ACHN (cell line): ENCODE results near the gene HIP1R.
"Not testable (repeated sequence)": the region's sequence is repeated elsewhere in the genome, so short reads cannot be mapped to it uniquely, and the experiment has no call there.

Source experiments
- DNase-seq: peaks from one replicate; pipeline ENCODE4 v3.0.0-alpha.2; 2015
- in situ Hi-C: cut with HindIII; loops from 2 replicates; pipeline ENCODE4 v1.10.0; 2017; ENCODE audit warnings: low sequenced_read_pairs, low pct_ligation_motif_present, low pct_unique_long_range_greater_than_20kb

HIP1R gene

DNA sequence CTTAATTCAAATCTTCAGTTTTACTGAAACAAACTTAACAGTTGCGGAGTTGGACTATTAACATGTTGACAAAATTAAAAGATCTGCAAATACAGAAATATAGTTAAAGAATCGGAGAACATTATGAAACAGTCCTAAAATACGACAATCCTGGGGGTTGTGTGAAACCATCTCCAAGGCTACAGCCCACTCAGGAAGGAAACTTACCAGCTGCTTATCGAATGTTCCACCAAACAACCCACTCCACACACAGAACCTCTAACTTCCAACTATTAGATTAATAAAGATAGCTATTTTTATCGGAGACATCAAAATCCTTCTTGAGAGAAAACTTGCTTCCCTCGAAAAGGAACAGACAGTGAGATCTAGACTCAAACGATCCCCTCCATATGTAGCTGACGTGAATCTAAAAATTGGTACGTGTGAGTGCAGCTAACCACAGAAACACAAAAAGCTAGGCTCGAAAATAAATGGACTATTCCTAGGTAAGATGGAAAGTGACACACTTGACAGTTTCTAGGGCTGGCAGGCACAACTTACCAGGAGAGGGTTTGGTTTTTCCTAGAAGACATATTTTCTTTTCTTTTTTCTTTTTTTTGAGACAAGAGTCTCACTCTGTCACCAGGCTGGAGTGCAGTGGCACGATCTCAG lies 47.8 kb downstream of the HIP1R start:
- in situ Hi-C loops = loop anchor here (5.0 kb wide), 1 partner anchor 64 kb away; no protein-coding TSS in a partner anchor
- no peak for DNase-seq

- in situ Hi-C loops = loop anchor here (5.0 kb wide), 1 partner anchor 63 kb away; no protein-coding TSS in a partner anchor
- no peak for DNase-seq
Measured at GRCh38 chr12:122884091-122884826, 49.0 kb downstream of the HIP1R start.

DNA sequence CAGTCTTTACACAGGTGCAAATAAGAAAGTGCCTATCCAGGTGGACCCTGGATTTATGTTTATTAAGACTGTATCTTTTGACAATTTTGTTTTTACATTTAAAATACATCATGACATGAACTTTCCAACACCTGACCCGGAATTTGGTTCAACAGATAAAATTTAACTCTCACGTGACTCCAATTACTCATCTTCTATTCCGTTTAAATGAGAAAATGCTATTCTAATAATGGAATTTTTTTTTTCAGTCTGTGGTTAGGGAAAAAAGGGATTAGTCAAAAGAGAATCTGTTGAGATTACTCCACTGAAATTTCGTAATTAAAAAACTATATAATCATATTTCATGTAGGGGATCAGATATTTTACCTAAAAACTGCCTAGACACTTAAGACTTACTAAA lies 49.6 kb downstream of the HIP1R start:
- in situ Hi-C loops = loop anchor here (5.0 kb wide), 1 partner anchor 62 kb away; no protein-coding TSS in a partner anchor
- DNase-seq = no peak

DNA sequence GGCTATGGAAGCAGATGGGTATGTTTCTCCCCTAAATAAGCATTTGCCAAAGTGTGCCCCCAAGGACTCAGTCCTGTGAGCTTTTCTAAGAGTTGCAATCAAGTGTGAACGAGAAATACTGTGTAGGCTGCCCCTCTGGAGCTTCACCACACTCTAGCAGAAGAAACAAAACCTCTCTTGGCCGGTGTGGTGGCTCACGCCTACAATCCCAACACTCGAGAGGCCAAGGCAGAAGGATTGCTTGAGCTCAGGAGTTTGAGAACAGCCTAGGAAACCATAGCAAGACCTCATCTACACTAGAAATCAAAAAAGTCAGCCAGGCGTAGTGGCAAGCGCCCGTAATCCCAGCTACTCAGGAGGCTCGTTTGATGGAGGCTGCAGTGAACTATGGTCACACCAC lies 50.9 kb downstream of the HIP1R start:
- no peak for DNase-seq
- in situ Hi-C loops = no loop called here

DNA sequence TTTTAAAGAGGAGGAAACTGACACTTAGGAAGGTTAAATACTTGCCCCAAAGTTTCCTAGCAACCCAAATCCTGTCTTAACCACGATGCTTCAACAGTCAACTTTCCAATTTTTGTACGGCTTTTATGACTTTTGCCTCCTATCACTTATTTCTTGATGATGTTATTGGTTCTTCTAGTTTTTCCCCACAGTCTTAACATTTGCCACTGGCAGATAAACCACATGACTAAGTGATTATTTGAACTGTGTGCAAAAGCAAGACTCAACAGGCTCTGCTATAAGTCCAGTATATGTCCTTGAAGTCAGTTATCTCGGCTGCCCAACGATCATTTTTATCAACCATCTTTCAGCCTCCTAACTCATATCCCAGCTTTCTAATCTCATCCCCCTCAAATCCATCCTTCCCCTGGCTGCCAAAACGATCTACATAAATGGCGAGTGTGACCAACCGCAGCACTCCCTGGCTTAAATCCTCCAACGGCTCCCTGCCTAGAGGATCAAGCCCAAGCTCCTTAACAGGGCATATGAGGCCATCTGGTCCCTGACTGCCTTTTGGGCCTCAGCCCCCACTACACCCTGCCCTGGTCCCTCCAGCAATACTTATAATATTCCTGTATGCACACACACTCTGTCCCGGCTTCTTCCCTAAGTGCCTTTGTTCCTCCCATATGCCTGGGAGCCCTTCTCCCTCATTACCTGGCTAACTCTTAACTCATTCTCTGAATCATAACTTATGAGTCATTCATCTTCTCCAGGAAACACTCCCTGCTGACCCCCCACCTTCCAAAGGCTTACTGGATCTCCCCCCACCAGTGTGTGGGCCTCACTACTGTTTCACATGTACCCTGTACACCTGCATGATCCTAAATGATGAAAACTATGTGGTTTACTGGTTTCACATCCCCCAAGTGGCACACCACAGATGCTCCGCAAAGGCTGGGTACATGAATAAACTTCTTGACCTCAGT lies 51.9 kb downstream of the HIP1R start:
- DNase-seq = peak; percentile 94
- in situ Hi-C loops = no loop called here

DNA sequence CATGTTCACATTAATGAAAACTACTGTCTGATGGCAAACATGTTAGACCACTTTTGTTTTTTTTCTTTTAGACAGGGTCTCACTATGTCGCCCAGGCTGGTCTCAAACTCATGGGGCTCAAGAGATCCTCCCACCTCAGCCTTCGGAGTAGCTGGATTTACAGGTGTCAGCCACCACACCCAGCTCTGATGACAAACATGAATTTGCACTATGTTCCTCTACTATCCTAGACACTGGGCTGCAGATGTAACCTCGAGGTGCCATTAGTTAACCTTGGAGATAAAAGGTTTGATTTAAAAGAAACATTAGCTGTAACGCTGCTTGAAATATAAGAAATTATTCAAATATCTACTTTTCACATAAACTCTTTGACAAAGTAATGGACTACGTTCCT lies 52.6 kb downstream of the HIP1R start:
- in situ Hi-C loops = no loop called here
- no peak for DNase-seq

DNA sequence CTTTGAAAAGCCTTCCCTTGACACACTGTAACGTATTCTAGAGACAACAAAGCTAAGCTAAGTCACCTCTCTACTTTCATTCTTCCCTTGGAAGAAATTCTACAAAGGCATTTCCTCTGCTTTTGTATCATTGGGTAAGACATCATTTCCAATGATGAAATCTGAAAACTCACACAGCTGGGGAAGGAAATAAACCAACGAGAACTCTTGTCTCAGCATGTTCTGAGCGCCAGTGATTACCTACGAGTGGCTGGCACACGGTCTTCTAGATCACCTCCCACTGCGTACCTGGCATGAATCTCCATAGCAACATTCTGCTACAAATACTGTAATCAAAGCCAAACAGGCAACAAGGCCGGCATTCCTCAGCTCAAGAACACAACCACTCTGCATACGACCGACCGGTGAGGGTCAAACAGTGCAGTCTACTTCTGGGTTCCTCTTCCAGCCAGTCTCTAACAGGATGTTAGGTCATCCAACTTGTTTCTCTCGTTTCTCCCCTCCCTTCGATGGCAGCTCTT lies 53.0 kb downstream of the HIP1R start:
- in situ Hi-C loops = no loop called here
- peak; percentile 81 for DNase-seq

DNA sequence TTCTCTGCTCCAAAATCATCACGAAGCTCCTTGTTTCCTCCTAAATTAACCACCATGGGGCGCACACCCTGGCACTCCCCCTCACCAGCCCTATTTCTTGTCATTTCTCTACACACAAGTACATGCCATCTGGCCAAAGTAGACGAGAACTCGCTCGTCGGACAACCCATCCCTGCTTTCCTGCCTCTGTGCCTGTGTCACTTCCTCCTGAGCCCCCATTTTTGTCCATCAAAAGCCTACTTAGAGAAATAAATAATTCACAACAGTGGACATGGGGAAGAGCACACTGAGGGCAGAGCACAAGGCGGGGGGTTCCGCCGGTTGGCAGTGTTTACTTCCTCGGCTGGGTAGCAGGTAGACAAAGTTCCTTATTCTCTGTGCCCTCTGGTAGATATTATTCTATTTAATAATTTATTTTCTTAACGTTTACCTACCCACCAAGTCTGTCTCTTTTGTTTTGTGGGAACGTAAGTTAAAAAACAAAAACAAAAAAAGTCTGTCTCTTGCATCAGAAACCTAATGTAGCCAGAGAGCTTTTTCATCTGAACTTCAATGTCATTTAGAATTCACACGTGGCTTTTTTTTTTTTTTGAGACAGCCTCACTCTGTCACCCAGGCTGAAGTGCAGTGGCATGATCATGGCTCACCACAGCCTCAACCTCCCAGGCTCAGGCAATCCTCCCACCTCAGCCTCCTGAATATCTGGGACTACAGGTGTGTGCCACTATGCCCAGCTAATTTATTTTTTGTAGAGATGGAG lies 54.7 kb downstream of the HIP1R start:
- in situ Hi-C loops = no loop called here
- DNase-seq = no peak

DNA sequence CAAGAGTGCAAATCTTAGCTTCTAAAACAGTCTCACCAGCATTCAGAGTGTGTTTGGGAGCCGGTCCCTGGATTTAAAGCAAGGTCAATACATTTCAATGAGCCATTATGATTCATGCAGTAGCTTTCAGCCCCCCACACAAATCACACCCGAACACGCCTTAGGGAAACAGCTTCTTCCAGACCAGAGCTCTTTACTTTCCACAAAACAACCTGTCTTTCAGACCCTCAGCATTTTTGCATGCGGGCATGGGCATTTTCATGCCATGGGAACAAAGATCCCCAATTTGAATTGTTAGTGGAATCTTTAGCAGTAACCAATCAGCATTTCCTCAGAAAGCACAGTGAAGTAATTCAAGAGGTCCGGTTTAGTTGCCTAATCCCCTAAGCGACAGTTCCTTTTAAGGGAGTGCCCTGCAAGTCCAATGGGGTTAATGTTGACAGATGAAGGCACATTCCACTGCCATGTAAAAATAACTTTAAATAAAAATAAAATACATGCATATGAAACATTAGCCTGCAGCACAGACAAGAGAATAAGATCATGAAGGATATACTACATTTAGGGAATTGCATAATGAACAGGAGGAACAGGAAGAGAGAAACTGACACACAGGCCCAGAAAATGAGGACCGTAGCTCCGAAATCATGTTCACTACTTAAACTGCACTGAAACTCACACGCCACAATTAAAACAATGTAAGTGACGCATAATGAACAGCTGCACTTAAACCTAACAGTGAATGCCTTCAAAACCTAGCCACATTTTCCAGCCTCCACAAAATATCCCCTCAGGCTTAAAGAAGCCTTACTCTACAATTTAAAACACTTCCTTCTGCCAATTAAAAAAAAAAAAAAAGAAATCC lies 56.6 kb downstream of the HIP1R start:
- no peak for DNase-seq
- in situ Hi-C loops = no loop called here

DNA sequence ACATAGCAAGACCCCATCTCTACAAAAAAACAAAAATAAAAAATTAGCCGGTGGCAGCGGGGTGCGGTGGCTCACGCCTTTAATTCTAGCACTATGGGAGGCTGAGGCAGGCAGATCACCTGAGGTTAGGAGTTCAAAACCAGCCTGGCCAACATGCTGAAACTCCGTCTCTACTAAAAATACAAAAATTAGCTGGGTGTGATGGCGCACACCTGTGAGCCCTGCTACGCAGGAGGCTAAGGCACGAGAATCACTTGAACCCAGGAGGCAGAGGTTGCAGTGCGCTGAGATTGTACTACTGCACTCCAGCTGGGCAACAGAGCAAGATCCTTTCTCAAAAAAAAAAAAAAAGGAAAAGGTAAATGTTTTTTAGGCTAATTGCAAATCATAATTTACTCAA lies 57.5 kb downstream of the HIP1R start:
- in situ Hi-C loops = not testable (repeated sequence)

GRCh38 chr12:122893208-122894153 lies 58.2 kb downstream of the HIP1R start:
- in situ Hi-C loops = no loop called here
- no peak for DNase-seq

More for the DNA sequence above, 57.5 kb downstream of the HIP1R start:
- DNase-seq = not testable (repeated sequence)

DNA sequence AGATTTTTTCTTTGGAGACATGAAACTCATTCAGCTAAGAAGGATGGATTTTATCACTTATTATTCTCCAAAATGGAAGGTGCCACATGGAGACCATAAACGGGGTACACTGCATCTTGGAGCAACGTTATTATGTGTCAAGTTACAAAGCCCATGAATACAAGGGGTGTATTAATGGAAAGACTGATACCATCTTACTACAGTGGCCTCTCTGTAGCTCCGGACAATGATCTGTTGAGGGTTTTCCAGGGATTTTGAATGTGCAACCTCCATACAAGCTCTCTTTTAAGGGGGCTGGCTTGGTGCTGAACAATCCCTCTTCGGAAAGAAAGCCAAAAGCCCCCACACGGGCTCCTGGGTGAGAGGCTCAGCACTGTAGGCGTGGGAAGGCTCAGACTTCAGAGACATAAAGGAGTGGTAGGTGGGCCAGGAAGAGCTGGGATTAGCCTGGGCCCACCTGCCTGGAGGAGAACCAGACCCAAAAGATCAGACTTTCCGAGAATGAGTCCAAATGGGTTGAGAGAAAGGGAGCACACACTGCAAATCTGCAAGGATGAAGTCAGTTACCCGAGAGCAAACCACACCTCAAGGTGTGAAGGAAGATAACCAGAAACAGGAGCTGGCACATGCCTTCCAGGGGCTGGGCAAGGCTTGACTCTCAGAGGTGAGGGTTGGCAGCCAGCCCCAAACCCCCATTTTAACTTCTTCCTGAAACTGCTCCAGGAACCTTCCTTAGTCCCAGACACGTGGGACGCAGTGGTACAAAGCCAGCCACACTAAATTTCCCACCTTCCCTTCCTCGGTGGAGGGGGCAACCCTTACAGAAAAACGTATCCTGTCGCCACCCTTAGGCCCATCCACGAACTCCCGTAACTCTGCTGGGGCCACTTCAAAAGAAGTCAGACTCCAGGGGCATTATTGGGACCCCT lies 59.2 kb downstream of the HIP1R start:
- DNase-seq = no peak
- in situ Hi-C loops = no loop called here

- peak; percentile 50 for DNase-seq
- in situ Hi-C loops = no loop called here
Measured at GRCh38 chr12:122895320-122895703, 60.1 kb downstream of the HIP1R start.

DNA sequence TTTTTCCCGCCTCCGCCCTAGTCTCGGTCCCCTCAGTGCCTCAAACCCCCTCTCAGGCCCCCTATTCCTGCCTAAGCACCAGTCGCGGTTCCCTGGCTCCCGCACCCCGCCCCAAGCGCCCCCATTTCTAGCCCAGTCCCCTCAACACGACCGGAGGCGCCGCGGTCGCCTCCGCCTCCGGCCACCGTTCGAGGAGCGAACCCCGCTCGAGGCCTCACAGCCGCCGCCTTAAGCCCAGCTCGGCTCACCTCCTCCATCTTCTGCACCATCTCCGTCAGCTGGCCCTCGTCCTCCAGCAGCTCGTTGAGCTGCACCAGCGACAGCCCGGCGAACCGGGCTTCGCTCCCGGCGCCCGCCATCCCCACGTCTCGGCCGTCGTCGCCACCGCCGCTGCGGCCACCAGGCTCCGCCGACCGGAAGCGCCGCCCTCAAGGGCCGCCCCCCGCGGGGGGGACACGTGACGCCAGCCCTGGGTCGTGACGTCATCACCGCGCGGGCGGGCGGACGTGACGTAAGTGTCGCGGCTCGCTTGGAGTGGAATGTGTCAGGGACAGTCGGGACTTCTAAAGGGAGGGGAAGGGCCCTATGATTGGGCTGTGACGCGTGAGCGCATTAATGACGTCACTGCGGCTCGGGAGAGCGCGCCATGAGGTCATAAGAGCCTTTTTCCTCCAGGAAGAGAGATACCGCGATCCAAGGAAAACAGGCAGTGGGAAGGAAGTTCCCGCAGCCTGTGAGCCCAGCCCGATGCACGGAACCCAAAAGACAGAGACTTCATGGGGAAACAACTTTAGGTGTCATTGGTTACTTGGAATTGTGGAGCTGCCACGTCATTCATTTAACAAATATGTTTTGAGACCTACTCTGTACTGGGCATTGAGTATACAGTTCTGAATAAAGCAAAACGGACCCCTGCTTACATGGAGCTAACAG lies 60.7 kb downstream of the HIP1R start, which contains the start of gene VPS37B:
TSS of gene VPS37B (minus strand) at position 421 of the 933 bp plus-strand sequence. CDS start at position 359, 62 bp downstream.
- DNase-seq = peak; percentile 90
- in situ Hi-C loops = no loop called here
